Smooth muscle cell (in vitro differentiated cells): Measurements from ENCODE around the gene MAP1LC3C. TPM values are rescaled to one million over a fixed set of nuclear protein-coding genes. Genes with fewer than 3 reads are reported as not detected.

ENCODE experiments used
- DNase-seq: peaks from one replicate; lab custom pipeline; 2025; ENCODE audit not compliant: unreplicated experiment; lab: John Stamatoyannopoulos, UW
- H2AFZ ChIP-seq: fragments of 200-600 bp; sonication (generic); 2 replicates; pipeline ENCODE4 v1.6.0; 2016; ENCODE audit warnings: antibody characterized with exemption, low read depth, mild to moderate bottlenecking
- H3F3A ChIP-seq: fragments of 200-600 bp; sonication (generic); 2 replicates; pipeline ENCODE4 v1.6.0; 2017; ENCODE audit warnings: antibody characterized with exemption, low read depth
- H3K27ac ChIP-seq: fragments of 200-600 bp; sonication (generic); 2 replicates; pipeline ENCODE4 v1.5.1; 2016; ENCODE audit warnings: low read depth, mild to moderate bottlenecking
- H3K27me3 ChIP-seq: fragments of 200-600 bp; sonication (generic); 2 replicates; pipeline ENCODE4 v1.6.1; 2016; ENCODE audit warnings: low read depth, mild to moderate bottlenecking
- H3K36me3 ChIP-seq: fragments of 200-600 bp; sonication (generic); 2 replicates; pipeline ENCODE4 v1.5.1; 2016; ENCODE audit warnings: low read depth
- H3K4me1 ChIP-seq: fragments of 200-600 bp; sonication (generic); 2 replicates; pipeline ENCODE4 v1.5.1; 2016; ENCODE audit warnings: low read depth
- H3K4me2 ChIP-seq: fragments of 200-600 bp; sonication (generic); 2 replicates; pipeline ENCODE4 v1.6.0; 2016; ENCODE audit warnings: mild to moderate bottlenecking
- H3K4me3 ChIP-seq: fragments of 200-600 bp; sonication (generic); 2 replicates; pipeline ENCODE4 v1.5.1; 2016; ENCODE audit warnings: mild to moderate bottlenecking
- H3K79me2 ChIP-seq: fragments of 200-600 bp; sonication (generic); 2 replicates; pipeline ENCODE4 v1.6.0; 2016; ENCODE audit warnings: low read depth, mild to moderate bottlenecking
- H3K9ac ChIP-seq: fragments of 200-600 bp; sonication (generic); 2 replicates; pipeline ENCODE4 v1.6.0; 2016; ENCODE audit warnings: low read depth
- H3K9me3 ChIP-seq: fragments of 200-600 bp; sonication (generic); replicated peaks from 2 replicates; pipeline ENCODE4 v1.5.1; 2016; ENCODE audit warnings: low read depth
- H4K20me1 ChIP-seq: fragments of 200-600 bp; sonication (generic); 2 replicates; pipeline ENCODE4 v1.6.0; 2016; ENCODE audit warnings: low read depth
- WGBS: methylation state at CpG from one replicate; pipeline ENCODE4 v1.1.7; 2016; ENCODE audit warnings: low lambda C conversion rate; 5-methylcytosine and 5-hydroxymethylcytosine counted together
- polyA plus RNA-seq: library from polyadenylated mRNA; unstranded; fragments of >200 nt; fragmentation: Nextera tagmentation; extraction: Ambion mirVana; gene quantifications from 2 replicates; pipeline ENCODE4 v1.2.1, GENCODE V29; 2016
- total RNA-seq: library from RNA; depleted of rRNA; stranded (reverse); fragments of >200 nt; gene quantifications from 2 replicates; pipeline ENCODE4 v1.2.3, GENCODE V29; 2014
- TF ChIP-seq, protein P1 (sequence below): fragments of 200-600 bp; sonication (generic); IDR thresholded peaks from 2 replicates; pipeline ENCODE4 v1.5.1; 2017; ENCODE audit warnings: borderline replicate concordance, mild to moderate bottlenecking, antibody characterized with exemption; ENCODE audit not compliant: insufficient read depth, poor library complexity, severe bottlenecking

MAP1LC3C gene
- total and polyA plus RNA-seq, 2 experiments from 2014 or later = 0.48 TPM; not detected in 1

DNA sequence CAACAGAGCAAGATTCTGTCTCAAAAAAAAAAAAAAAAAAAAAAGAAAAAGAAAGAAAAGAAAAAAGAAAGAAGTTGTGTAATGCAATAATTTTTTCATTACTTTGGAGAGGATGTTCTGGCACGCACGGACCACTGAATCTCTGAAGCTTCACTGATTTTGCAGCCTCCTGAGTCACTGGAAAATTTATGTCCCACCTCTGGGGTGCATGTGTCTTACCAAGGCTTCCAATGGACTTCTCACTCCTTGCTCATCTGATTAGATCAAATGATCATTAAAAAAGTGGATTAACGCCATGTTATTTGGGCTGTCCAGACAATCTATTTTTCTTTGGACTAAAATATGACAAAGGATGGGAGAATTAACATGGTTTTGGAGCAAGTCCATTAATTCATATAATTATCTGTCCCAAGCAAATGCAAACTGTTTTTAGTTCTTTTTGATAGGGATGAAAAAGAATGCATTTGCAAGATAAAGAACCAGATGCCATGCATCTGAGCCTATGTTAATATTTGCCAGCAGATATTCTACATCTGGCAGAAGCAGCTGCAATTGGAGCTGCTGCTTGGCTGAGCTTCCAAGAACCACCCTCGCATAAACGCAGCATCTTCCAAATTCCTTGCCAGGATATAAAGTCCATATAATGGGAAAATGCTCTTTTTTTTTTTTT, 10.1 kb upstream of the MAP1LC3C start:
- Histone ChIP-seq H3K36me3 (no peaks in the 10 kb centered on the region), H3K9ac (no peak overlapping the region), H3K27me3 (no peaks in the 10 kb centered on the region), H3K4me1 (no peaks in the 10 kb centered on the region), H2AFZ (no peak overlapping the region), H3K9me3 (no peaks in the 10 kb centered on the region), H3K27ac (no peak overlapping the region), H3K4me3 (no peak overlapping the region), H3K79me2 (no peaks in the 10 kb centered on the region), H4K20me1 (no peaks in the 10 kb centered on the region), H3F3A (no peaks in the 10 kb centered on the region), H3K4me2 (no peak overlapping the region)
- WGBS = 86% methylated on average over 5 of the region's 5 CpGs
- DNase-seq = no peak
- TF ChIP-seq, protein P1, sequence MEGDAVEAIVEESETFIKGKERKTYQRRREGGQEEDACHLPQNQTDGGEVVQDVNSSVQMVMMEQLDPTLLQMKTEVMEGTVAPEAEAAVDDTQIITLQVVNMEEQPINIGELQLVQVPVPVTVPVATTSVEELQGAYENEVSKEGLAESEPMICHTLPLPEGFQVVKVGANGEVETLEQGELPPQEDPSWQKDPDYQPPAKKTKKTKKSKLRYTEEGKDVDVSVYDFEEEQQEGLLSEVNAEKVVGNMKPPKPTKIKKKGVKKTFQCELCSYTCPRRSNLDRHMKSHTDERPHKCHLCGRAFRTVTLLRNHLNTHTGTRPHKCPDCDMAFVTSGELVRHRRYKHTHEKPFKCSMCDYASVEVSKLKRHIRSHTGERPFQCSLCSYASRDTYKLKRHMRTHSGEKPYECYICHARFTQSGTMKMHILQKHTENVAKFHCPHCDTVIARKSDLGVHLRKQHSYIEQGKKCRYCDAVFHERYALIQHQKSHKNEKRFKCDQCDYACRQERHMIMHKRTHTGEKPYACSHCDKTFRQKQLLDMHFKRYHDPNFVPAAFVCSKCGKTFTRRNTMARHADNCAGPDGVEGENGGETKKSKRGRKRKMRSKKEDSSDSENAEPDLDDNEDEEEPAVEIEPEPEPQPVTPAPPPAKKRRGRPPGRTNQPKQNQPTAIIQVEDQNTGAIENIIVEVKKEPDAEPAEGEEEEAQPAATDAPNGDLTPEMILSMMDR = no peak

DNA sequence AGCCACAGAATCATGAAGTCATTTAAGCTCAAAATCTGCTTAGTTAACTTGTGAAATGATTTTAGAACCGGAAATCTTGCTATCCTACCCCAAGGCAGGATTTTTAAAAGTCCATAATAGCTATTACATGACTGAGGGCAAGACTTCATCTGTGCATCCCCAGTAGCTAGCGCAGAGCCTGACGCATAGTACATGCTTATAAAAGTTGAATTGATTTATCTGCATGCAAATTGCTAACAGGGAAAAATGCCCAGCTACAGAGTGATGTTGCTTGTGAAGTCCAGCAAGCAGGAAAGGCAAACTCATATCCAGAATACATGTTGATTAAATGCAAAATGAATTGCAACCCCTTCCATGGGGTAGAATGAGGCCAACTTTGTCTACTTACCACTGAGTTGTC, 8.1 kb upstream of the MAP1LC3C start:
- Histone ChIP-seq H3K9me3 (no peaks in the 10 kb centered on the region), H3K9ac (no peak overlapping the region), H3K79me2 (no peaks in the 10 kb centered on the region), H2AFZ (no peak overlapping the region), H3K36me3 (no peaks in the 10 kb centered on the region), H3K27me3 (no peaks in the 10 kb centered on the region), H4K20me1 (no peaks in the 10 kb centered on the region), H3F3A (no peaks in the 10 kb centered on the region), H3K4me3 (no peak overlapping the region), H3K27ac (no peak overlapping the region), H3K4me1 (no peaks in the 10 kb centered on the region), H3K4me2 (no peak overlapping the region)
- 91% methylated on average over 3 of the region's 3 CpGs for WGBS
- TF ChIP-seq, protein P1 = no peak
- DNase-seq = no peak

DNA sequence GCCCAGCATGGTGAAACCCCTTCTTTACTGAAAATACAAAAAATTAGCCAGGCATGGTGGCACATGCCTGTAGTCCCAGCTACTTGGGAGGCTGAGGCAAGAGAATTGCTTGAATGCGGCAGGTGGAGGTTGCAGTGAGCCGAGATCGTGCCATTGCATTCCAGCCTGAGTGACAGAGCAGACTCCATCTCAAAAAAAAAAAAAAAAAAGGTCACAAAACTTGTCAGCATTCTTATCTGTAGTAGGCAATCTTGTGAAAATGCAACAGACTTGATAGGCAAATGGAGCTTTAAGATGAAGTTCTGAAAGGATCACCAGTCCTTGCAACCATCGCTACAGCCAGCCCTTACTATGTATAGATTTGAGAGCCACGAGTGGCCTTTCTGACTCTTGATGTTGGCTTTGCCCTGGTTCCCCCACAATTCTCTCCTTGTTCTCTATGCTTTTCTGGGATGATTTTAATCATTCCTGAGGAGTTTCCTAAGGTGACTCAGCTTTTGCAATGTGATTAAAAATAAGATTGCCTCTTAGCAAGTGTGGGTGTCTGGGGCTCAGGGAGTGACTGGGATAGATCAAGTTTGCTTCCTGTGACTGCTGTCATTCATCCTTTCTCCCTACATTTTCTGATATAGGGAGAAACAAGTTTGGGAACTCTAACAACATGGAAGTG, 7.1 kb upstream of the MAP1LC3C start:
- no peaks in the 10 kb centered on the region for H3K9me3 ChIP-seq
- no peaks in the 10 kb centered on the region for H3F3A ChIP-seq
- no peak overlapping the region for H3K27ac ChIP-seq
- H3K36me3 ChIP-seq = no peaks in the 10 kb centered on the region
- 61% methylated on average over 5 of the region's 5 CpGs for WGBS
- H3K4me1 ChIP-seq = no peaks in the 10 kb centered on the region
- H3K4me2 ChIP-seq = no peak overlapping the region
- TF ChIP-seq, protein P1 = no peak
- no peak overlapping the region for H3K9ac ChIP-seq
- H3K27me3 ChIP-seq = no peaks in the 10 kb centered on the region
- no peak overlapping the region for H2AFZ ChIP-seq
- no peak for DNase-seq
- H3K4me3 ChIP-seq = no peak overlapping the region
- no peaks in the 10 kb centered on the region for H4K20me1 ChIP-seq
- H3K79me2 ChIP-seq = no peaks in the 10 kb centered on the region
